SK-N-SH (cell line): ENCODE data around the gene IL11RA. TPM values are rescaled to one million over a fixed set of nuclear protein-coding genes. Genes with fewer than 3 reads are reported as not detected.

Experiments used
- CTCF ChIA-PET: fragments of 300-600, 350-600 bp; formaldehyde crosslinking; extraction: SDS; loops from one replicate; lab custom pipeline; 2021; lab: Yijun Ruan, JAX
- POLR2A ChIA-PET: fragments of 350-600 bp; sonication (Branson Sonifier 250); formaldehyde crosslinking; extraction: SDS; loops from one replicate; lab custom pipeline; 2020; ENCODE audit warnings: antibody characterized with exemption, inconsistent platforms; lab: Yijun Ruan, JAX
- DNase-seq: peaks from one replicate; pipeline ENCODE4 v3.0.0; 2012
- H2AFZ ChIP-seq: fragments of 200-600 bp; sonication (generic); 2 replicates; pipeline ENCODE4 v1.8.1; 2016; ENCODE audit warnings: antibody characterized with exemption, mild to moderate bottlenecking, low read depth
- H3F3A ChIP-seq: fragments of 200-600 bp; sonication (generic); replicated peaks from 2 replicates; pipeline ENCODE3; 2016; ENCODE audit warnings: antibody characterized with exemption, mild to moderate bottlenecking; ENCODE audit not compliant: insufficient read depth
- H3K27ac ChIP-seq, 2 experiments: fragments of 200-500 bp in 1 of 2; fragments of 200-600 bp in 1 of 2; sonication (Bioruptor generic) in 1 of 2; sonication (generic), shearing (Covaris generic) in 1 of 2; 2 replicates each; pipeline versions ENCODE4 v1.5.1 to v1.6.1; 2014 to 2016; ENCODE audit warnings: low read depth in 2 of 2, inconsistent platforms in 1 of 2, low read length in 1 of 2, mild to moderate bottlenecking in 1 of 2, mixed read lengths in 1 of 2
- H3K27me3 ChIP-seq: fragments of 200-600 bp; sonication (generic), shearing (Covaris generic); 2 replicates; pipeline ENCODE4 v1.6.1; 2016; ENCODE audit warnings: mixed run types; ENCODE audit not compliant: insufficient read depth
- H3K36me3 ChIP-seq, 2 experiments: fragments of 200-500 bp in 1 of 2; fragments of 200-600 bp in 1 of 2; sonication (Bioruptor generic) in 1 of 2; sonication (generic) in 1 of 2; replicated peaks in 1 of 2; 2 replicates each; pipeline versions ENCODE3 to v1.5.1; 2014 to 2016; ENCODE audit warnings: low read length in 1 of 2, mild to moderate bottlenecking in 1 of 2; ENCODE audit not compliant: insufficient read depth in 2 of 2, control insufficient read depth in 1 of 2
- H3K4me1 ChIP-seq, 2 experiments: fragments of 200-500 bp in 1 of 2; fragments of 200-600 bp in 1 of 2; sonication (Bioruptor generic) in 1 of 2; sonication (generic), shearing (Covaris generic) in 1 of 2; 2 replicates each; pipeline versions ENCODE4 v1.5.1 to v1.6.1; 2014 to 2016; ENCODE audit warnings: low read depth in 1 of 2, low read length in 1 of 2, mixed run types in 1 of 2; ENCODE audit not compliant: insufficient read depth in 2 of 2, control insufficient read depth in 1 of 2
- H3K4me2 ChIP-seq: fragments of 200-600 bp; sonication (generic), shearing (Covaris generic); 2 replicates; pipeline ENCODE4 v1.6.1; 2017; ENCODE audit warnings: mixed run types
- H3K4me3 ChIP-seq, 2 experiments: fragments of 200-500 bp in 1 of 2; fragments of 200-600 bp in 1 of 2; sonication (Bioruptor generic) in 1 of 2; sonication (generic), shearing (Covaris generic) in 1 of 2; 2 replicates each; pipeline versions ENCODE4 v1.5.1 to v1.8.1; 2014 to 2016; ENCODE audit warnings: low read depth in 2 of 2, inconsistent platforms in 1 of 2, low read length in 1 of 2, mild to moderate bottlenecking in 1 of 2, mixed read lengths in 1 of 2, moderate library complexity in 1 of 2
- H3K79me2 ChIP-seq: fragments of 200-600 bp; sonication (generic); 2 replicates; pipeline ENCODE4 v1.8.1; 2017; ENCODE audit warnings: mild to moderate bottlenecking; ENCODE audit not compliant: insufficient read depth
- H3K9ac ChIP-seq: fragments of 200-600 bp; sonication (generic); 2 replicates; pipeline ENCODE4 v1.6.1; 2017; ENCODE audit warnings: mixed run types
- H3K9me2 ChIP-seq: fragments of 200-600 bp; sonication (generic); 2 replicates; pipeline ENCODE4 v1.6.1; 2017; ENCODE audit warnings: mixed run types
- H3K9me3 ChIP-seq: fragments of 200-600 bp; sonication (generic); 2 replicates; pipeline ENCODE4 v1.6.1; 2017; ENCODE audit warnings: mixed run types, mild to moderate bottlenecking, moderate library complexity
- H4K20me1 ChIP-seq: fragments of 200-600 bp; sonication (generic); 2 replicates; pipeline ENCODE4 v1.6.1; 2017; ENCODE audit warnings: mild to moderate bottlenecking, mixed run types; ENCODE audit not compliant: insufficient read depth
- EP300 ChIP-seq, 2 experiments: IDR thresholded peaks; 2 replicates each; pipeline versions ENCODE4 v1.4.0 to v1.6.1; 2012; ENCODE audit warnings: borderline replicate concordance in 1 of 2, low read depth in 1 of 2, low read length in 1 of 2
- JUND ChIP-seq: IDR thresholded peaks from 2 replicates; pipeline ENCODE4 v1.4.0; 2012
- NRF1 ChIP-seq: IDR thresholded peaks from 2 replicates; pipeline ENCODE4 v1.6.1; 2012; ENCODE audit warnings: low read depth, mild to moderate bottlenecking, low read length
- POLR2AphosphoS5 ChIP-seq: IDR thresholded peaks from 2 replicates; pipeline ENCODE4 v1.6.1; 2012; ENCODE audit warnings: low read depth, low read length
- RAD21 ChIP-seq: IDR thresholded peaks from 2 replicates; pipeline ENCODE4 v1.6.1; 2012; ENCODE audit warnings: mild to moderate bottlenecking, low read length
- RXRA ChIP-seq: IDR thresholded peaks from 2 replicates; pipeline ENCODE4 v1.4.0; 2012; ENCODE audit warnings: low read depth, mild to moderate bottlenecking, borderline replicate concordance
- WGBS: methylation state at CpG from one replicate; pipeline ENCODE4 v1.1.6; 2017; ENCODE audit warnings: low lambda C conversion rate; 5-methylcytosine and 5-hydroxymethylcytosine counted together
- polyA plus RNA-seq, 3 experiments: library from polyadenylated mRNA; depleted of rRNA; stranded (reverse); fragments of >200 nt; gene quantifications; 2 replicates each; pipeline ENCODE4 v1.2.3, GENCODE V29; 2012
- TF ChIP-seq, protein P1 (sequence below): fragments of 150-350 bp; IDR thresholded peaks from 2 replicates; pipeline ENCODE4 v1.6.1; 2017; ENCODE audit warnings: antibody characterized with exemption, low read length, low read depth, borderline replicate concordance
- TF ChIP-seq, protein P2 (sequence below): IDR thresholded peaks from 2 replicates; pipeline ENCODE4 v1.6.1; 2012; ENCODE audit warnings: mild to moderate bottlenecking, low read depth, low read length, moderate library complexity
- TF ChIP-seq, protein P3 (sequence below): fragments of 150-350 bp; IDR thresholded peaks from 2 replicates; pipeline ENCODE4 v1.6.1; 2016; ENCODE audit warnings: mild to moderate bottlenecking, low read depth, low read length
- TF ChIP-seq, protein P4 (sequence below): IDR thresholded peaks from 2 replicates; pipeline ENCODE4 v1.4.0; 2012; ENCODE audit warnings: low read depth, borderline replicate concordance

The IL11RA gene
- polyA plus RNA-seq, 1 of the 3 experiments (the other 2 are of a cell fraction) = 16.5 TPM

DNA sequence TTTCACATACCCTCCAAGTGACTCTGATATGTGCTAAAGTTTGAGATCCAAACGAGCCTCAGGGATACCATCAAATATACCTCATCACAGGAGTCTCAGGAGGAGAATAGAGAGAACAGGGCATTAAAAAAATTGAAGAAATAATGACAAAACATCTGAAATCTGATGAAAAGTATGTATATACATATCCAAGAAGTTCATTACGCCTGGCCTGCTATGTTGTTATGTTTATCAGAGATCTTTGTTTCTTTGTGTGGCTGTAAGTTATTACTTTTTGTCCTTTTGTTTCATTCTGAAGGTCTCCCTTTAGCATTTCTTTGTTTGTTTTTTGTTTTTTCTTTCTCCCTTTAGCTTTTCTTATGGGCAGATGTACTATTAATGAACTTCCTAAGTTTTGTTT, 41.6 kb downstream of the IL11RA start:
- no peak overlapping the region for H3K4me2 ChIP-seq
- no peaks in the 10 kb centered on the region for H3K9me2 ChIP-seq
- no peaks in the 10 kb centered on the region for H3F3A ChIP-seq
- no peak overlapping the region for H2AFZ ChIP-seq
- H3K79me2 ChIP-seq = no peaks in the 10 kb centered on the region
- H3K27me3 ChIP-seq = no peaks in the 10 kb centered on the region
- ChIA-PET POLR2A (no interaction called here), CTCF (interaction anchor here (1.3 to 2.2 kb wide), 2 partner anchors 9 to 29 kb away, joined by 5 to 6 read pairs; no protein-coding TSS in a partner anchor)
- no peak overlapping the region for H3K4me3 ChIP-seq
- H3K36me3 ChIP-seq = no peaks in the 10 kb centered on the region
- H3K9ac ChIP-seq = no peak overlapping the region
- H3K9me3 ChIP-seq = no peaks in the 10 kb centered on the region
- TF ChIP-seq, protein P1, sequence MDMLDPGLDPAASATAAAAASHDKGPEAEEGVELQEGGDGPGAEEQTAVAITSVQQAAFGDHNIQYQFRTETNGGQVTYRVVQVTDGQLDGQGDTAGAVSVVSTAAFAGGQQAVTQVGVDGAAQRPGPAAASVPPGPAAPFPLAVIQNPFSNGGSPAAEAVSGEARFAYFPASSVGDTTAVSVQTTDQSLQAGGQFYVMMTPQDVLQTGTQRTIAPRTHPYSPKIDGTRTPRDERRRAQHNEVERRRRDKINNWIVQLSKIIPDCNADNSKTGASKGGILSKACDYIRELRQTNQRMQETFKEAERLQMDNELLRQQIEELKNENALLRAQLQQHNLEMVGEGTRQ = no peak
- TF ChIP-seq RXRA (no peak), RAD21 (no peak)
- TF ChIP-seq, all 33 proteins: peak for 0
- Histone ChIP-seq H3K27ac (no peak overlapping the region), H4K20me1 (no peaks in the 10 kb centered on the region), H3K4me1 (no peaks in the 10 kb centered on the region; a peak in 1 of 4 replicates)
- WGBS = 23% methylated on average over 2 of the region's 2 CpGs
- no peak for DNase-seq

DNA sequence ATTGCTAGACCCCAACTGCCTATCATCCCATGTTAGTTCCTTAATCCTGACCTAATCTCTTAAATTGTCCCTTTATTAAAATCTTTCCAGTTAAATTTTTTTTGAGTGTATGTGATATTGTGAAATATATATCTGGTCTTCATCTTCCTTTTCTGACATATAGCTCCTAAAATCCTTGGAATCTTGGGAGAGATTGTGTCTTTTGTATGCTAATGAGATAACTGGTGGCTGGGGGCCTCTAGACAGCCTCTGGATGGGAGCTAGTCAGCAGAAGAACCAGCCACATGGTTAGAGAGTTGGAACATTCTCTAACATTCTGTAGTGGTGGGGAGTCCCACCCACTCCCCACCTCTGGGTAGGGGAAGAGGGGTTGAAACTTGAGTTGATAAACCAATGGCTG, 42.8 kb downstream of the IL11RA start:
- Histone ChIP-seq H3K4me2 (no peak overlapping the region), H3K4me3 (no peak overlapping the region), H3K27ac (no peak overlapping the region), H3K79me2 (no peaks in the 10 kb centered on the region), H4K20me1 (no peaks in the 10 kb centered on the region), H2AFZ (no peak overlapping the region), H3K27me3 (no peaks in the 10 kb centered on the region), H3K9ac (no peak overlapping the region), H3K36me3 (no peaks in the 10 kb centered on the region), H3F3A (no peaks in the 10 kb centered on the region), H3K4me1 (no peaks in the 10 kb centered on the region; a peak in 1 of 4 replicates), H3K9me2 (no peaks in the 10 kb centered on the region), H3K9me3 (no peaks in the 10 kb centered on the region)
- TF ChIP-seq JUND (no peak), NRF1 (no peak), EP300 (IDR thresholded peaks at IDR 0.05; ENCODE audit: borderline replicate concordance in 1 of 2, low read depth in 1 of 2, low read length in 1 of 2) (no peak), RAD21 (no peak), POLR2AphosphoS5 (no peak)
- TF ChIP-seq, protein P2, sequence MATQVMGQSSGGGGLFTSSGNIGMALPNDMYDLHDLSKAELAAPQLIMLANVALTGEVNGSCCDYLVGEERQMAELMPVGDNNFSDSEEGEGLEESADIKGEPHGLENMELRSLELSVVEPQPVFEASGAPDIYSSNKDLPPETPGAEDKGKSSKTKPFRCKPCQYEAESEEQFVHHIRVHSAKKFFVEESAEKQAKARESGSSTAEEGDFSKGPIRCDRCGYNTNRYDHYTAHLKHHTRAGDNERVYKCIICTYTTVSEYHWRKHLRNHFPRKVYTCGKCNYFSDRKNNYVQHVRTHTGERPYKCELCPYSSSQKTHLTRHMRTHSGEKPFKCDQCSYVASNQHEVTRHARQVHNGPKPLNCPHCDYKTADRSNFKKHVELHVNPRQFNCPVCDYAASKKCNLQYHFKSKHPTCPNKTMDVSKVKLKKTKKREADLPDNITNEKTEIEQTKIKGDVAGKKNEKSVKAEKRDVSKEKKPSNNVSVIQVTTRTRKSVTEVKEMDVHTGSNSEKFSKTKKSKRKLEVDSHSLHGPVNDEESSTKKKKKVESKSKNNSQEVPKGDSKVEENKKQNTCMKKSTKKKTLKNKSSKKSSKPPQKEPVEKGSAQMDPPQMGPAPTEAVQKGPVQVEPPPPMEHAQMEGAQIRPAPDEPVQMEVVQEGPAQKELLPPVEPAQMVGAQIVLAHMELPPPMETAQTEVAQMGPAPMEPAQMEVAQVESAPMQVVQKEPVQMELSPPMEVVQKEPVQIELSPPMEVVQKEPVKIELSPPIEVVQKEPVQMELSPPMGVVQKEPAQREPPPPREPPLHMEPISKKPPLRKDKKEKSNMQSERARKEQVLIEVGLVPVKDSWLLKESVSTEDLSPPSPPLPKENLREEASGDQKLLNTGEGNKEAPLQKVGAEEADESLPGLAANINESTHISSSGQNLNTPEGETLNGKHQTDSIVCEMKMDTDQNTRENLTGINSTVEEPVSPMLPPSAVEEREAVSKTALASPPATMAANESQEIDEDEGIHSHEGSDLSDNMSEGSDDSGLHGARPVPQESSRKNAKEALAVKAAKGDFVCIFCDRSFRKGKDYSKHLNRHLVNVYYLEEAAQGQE = no peak
- TF ChIP-seq, protein P3, sequence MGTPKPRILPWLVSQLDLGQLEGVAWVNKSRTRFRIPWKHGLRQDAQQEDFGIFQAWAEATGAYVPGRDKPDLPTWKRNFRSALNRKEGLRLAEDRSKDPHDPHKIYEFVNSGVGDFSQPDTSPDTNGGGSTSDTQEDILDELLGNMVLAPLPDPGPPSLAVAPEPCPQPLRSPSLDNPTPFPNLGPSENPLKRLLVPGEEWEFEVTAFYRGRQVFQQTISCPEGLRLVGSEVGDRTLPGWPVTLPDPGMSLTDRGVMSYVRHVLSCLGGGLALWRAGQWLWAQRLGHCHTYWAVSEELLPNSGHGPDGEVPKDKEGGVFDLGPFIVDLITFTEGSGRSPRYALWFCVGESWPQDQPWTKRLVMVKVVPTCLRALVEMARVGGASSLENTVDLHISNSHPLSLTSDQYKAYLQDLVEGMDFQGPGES = no peak
- TF ChIP-seq, protein P4, sequence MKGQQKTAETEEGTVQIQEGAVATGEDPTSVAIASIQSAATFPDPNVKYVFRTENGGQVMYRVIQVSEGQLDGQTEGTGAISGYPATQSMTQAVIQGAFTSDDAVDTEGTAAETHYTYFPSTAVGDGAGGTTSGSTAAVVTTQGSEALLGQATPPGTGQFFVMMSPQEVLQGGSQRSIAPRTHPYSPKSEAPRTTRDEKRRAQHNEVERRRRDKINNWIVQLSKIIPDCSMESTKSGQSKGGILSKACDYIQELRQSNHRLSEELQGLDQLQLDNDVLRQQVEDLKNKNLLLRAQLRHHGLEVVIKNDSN = no peak
- DNase-seq = no peak
- CTCF ChIA-PET = interaction anchor here (1.0 to 1.5 kb wide), 2 partner anchors 20 to 81 kb away, joined by 3 to 4 read pairs; no protein-coding TSS in a partner anchor
- POLR2A ChIA-PET = no interaction called here
